GM18861 (cell line): ENCODE data around the gene LVRN.

Experiments
- ATAC-seq: cut with Tn5 transposase; IDR thresholded peaks from one replicate; pipeline ENCODE4 v1.9.1; 2021; ENCODE audit not compliant: unreplicated experiment

The LVRN gene

DNA sequence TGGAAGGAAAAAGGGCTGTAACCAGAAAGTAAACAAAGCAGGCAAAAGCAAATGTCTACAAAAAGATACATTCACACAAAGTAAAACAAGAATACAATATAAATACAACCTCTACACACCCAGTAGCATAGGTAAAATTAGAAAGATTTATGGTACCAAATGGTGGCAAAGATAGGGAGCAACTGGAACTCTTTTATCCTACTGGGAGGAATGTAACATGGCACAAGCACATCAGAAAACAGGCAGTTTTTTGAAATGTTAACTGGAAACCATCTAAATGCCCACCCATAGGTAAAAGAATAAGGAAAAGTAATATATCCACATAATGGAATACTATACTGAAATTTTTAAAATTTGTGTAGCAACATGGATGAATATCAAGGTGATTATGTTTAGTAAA, 61.3 kb downstream of the LVRN start:
- no peak for ATAC-seq

DNA sequence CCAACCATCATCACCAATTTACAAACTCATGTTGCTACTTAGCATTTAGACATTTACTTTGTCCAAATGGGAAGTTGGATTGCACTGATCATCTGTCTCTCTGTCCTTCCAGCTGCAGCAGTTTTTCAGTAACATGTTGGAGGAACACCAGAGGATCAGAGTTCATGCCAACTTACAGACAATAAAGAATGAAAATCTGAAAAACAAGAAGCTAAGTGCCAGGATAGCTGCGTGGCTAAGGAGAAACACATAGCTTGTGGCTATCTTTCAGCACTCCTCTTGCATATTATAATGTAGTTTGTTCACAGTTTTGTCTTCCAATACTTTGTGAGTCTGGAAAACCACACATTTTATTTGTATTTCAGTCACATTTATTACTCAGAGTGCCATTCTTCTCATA, 63.6 kb downstream of the LVRN start:
- no peak for ATAC-seq

DNA sequence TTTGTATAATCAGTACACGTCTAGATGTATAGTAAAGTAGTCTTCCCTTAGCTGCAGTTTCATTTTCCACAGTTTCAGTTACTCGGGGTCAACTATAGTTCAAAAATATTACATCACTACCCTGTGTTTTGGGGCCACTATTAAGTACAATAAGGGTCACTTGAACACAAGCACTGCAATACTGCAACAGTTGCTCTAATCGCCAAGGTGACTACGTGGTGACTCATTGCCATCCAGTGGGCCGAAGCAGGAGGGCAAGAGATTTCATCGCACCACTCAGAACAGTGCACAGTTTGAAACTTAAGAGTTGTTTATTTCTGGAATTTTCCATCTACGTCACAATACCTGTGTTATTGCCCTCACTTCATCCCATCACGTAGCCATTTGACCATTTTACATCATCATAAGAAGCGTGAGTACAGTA, 69.8 kb downstream of the LVRN start, which contains the start of gene ARL14EPL:
ARL14EPL (plus strand) TSS at position 379 of the 424 bp plus-strand sequence. CDS start 18,994 bp downstream, outside the sequence.
- peak; percentile 72 for ATAC-seq

GRCh38 chr5:116032991-116033390, 70.7 kb downstream of the LVRN start:
- no peak for ATAC-seq

GRCh38 chr5:116035123-116035522, 72.8 kb downstream of the LVRN start:
- ATAC-seq = no peak

DNA sequence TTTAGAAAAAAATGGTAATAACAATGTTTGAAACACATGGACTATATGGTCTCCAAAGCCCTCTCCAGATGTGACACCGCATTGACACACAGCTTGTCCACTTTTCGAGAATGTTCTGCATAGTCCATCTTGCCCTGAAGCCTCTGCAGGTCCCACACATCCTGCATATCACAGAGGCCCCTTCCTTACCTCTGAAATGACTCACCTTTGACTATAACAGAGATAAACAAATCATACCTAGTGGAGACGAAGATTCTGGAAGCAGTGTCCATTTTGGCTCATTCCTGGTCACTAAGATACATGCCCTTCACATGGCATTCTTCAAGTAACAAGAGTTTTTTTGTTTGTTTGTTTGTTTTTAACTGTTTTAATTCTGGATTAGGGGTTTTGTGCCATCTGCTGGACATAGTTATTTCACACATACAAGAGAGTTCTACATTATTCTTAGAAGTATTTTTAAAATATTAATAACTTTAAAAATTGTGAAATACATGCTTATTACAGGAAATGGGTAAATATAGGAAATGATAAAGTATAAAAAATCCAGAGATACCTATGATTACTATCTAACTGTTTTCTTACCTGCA, 75.1 kb downstream of the LVRN start:
- no peak for ATAC-seq

DNA sequence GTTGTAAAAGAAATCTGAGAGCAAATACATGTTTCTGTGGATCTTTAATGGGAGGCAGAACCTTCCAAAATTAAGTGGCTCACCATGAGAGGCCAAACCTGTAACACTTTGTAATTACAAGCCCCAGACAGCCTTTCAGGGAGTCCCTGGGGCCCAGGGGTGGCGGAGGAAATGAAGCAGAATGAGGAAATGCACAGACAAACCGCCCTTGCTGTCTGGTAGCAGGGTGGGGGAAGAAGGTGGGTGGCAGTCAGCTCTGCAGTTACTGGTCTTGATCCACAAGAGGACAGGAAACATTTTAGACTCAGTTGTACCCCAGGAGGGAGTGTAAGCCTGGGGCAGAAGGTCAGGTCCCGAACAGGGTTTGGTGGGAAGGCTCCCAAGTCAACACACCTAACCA, 76.5 kb downstream of the LVRN start:
- peak; percentile 86 for ATAC-seq

DNA sequence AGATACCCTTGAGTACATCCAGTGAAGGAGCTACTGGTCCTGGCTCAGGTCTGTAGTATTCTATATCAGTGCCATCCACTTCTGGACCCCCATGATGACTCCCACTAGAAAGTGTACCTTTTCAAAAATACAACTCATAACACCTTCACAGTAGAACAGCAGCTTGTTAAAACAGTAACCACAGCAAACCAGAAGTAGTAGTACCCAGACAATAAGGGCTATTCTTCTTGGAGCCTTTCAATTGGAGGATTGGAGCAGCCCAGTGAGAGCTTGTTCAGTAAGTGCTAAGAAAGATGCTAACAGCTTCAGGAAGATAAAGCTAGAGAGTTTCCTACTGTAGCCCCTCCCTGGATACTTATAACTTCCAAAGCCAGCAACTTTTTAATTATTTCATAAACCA, 80.1 kb downstream of the LVRN start:
- ATAC-seq = no peak

GRCh38 chr5:116044073-116044472, 81.8 kb downstream of the LVRN start:
- no peak for ATAC-seq

GRCh38 chr5:116045821-116046220, 83.5 kb downstream of the LVRN start:
- no peak for ATAC-seq

- ATAC-seq = no peak
Observed at GRCh38 chr5:116046261-116046660, 84.0 kb downstream of the LVRN start.

DNA sequence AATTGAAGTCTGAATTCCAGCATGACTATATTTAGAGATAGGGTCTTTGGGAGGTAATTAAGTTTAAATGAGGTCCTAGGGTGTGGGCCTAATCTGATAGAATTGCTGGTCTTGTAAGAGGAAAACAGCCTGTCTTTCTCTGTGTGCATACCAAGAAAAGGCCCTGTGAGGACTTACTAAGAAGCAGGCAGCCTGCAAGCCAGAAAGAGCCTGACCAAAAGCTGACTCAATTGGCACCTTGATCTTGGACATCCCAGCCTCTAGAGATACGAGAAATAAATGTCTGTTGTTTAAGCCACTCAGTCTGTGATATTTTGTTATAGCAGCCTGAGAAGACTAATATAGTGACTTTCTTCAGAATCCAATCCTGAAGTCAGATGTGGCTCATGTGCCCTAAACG, 84.5 kb downstream of the LVRN start:
- no peak for ATAC-seq

GRCh38 chr5:116058346-116058936, 96.2 kb downstream of the LVRN start:
- no peak for ATAC-seq

DNA sequence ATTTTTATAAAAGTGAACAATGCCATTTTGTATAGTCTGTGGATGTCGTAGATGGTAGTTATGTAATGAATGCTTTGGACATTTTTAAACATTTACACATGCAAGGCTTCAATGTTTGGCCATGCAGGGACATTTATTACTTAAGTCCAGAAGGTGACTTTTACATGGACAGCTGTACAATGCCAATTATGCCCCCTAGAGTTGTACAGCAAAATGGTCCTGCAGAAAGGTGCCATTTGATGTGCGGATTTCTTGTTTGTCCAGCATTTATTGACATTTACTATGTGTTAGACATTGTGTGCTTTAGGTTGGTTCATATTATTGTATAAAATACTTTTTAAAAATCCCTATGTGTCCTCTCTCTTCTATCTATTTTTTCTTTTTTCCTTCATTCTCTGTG, 100.1 kb downstream of the LVRN start:
- ATAC-seq = no peak

DNA sequence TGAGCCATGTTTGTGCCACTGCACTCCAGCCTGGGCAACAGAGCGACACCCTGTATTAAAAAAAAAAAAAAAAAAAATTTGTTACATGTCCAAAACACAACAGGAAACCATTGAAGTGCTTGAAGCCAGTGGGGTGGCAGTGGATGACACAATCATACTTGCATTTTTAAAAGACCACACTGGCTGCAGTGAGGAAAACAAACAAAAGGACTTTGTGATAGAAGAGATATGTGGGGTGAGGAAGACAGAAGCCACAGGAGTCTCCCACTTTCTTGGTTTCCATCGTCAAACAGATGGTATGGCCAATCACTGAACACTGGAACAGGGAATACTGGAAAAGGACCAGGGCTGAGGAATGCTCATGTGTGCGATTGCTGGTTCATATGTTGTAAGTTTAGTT, 101.7 kb downstream of the LVRN start:
- ATAC-seq = no peak

DNA sequence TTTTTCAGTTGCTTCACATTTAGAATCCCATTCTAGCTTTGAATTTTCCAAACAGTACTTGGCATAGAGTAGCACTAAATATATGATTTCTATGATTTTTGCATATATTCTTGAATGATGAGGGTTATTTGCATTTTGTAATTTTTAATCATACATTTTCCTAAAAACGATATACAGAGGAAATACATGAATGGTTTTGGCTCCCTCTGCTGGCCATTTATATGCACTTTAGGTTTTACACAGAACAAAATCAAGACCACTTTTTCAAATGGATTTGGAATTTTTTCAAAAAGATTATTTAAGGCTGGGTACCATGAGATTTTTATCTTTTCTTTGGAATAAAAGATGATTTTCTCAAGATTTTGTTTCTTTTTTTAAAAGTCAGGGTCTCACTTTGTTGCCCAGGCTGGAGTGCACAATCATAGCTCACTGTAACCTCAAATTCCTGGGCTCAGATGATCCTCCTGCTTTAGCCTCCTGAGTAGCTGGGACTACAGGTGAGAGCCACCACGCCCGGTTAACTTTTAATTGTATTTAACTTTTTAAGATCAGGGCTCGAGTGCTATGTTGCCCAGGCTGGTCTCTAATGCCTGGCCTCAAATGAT, 105.9 kb downstream of the LVRN start:
- peak; percentile 49 for ATAC-seq

GRCh38 chr5:116071211-116071610, 108.9 kb downstream of the LVRN start:
- ATAC-seq = no peak

GRCh38 chr5:116075191-116075831, 113.0 kb downstream of the LVRN start:
- no peak for ATAC-seq

- peak; percentile 99 for ATAC-seq
Observed at GRCh38 chr5:116076496-116076895, 114.2 kb downstream of the LVRN start.
